NCI-H2227 treated with DMSO at 0.1 percent for 48 hours (cell line): ENCODE data around the gene HECTD4.
"Not testable (repeated sequence)": the region's sequence is repeated elsewhere in the genome, so short reads cannot be mapped to it uniquely, and the experiment has no call there.

Experiments used
- DNase-seq: peaks from one replicate; lab custom pipeline; 2025; lab: John Stamatoyannopoulos, UW

Gene HECTD4

DNA sequence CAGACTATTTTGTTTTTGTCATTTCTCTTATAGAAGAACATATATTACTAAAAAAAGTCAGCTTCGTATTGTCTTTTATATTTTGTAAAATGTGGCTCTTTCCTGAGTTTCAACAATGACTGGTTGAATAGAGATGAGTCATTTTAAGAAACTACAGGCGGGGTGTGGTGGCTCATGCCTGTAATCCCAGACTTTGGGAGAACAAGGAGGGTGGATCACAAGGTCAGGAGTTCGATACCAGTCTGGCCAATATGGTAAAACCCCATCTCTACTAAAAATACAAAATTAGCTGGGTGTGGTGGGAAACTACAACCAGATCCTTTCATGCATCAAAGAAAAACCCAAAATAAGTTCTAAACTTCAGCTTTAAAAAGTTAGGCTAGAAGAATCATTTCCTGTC lies 28.8 kb downstream of the HECTD4 start:
- no peak for DNase-seq

- DNase-seq, result no peak
Measured at GRCh38 chr12:112352921-112353320, 29.3 kb downstream of the HECTD4 start.

GRCh38 chr12:112350593-112351592 lies 31.3 kb downstream of the HECTD4 start:
- DNase-seq, result no peak

DNA sequence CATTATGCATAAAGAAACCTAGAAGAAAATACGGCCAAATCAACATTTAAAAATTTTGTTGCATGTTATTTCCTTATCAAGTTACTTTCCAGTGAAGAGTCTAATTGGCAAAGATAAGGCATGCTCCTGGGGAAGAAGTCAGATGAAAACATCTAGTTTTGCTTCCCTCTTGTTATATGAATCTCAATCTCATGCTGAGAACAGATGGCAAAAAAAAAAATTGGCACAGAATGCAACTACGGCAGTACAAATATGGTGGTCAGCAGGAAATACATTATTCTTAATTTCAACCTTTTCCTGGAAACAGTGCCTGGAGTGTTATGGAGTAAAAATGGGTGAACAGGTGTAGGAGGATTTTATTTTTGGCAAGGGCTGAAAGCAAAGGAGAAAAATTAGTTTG lies 32.8 kb downstream of the HECTD4 start:
- no peak for DNase-seq

GRCh38 chr12:112348926-112349325 lies 33.3 kb downstream of the HECTD4 start:
- not testable (repeated sequence) for DNase-seq

GRCh38 chr12:112347581-112347982 lies 34.6 kb downstream of the HECTD4 start:
- DNase-seq, result no peak

DNA sequence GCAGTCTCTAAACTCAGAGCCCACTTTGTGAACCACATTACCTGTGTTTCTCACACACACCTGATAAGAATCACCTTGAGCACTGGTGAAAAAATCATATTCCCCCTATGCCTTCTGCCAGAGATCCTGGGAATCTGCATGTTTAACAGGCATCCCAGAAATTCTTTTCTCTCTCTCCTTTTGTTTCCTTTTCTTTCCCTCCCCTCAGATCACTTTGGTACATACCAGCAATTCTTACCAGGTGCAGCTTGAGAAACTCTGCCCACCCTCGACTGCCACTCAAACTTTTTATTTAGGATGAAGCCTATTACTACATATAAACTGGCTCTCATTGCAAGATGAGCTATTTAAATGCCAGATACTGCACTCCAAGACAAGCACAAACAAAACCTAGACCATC lies 36.0 kb downstream of the HECTD4 start:
- no peak for DNase-seq

DNA sequence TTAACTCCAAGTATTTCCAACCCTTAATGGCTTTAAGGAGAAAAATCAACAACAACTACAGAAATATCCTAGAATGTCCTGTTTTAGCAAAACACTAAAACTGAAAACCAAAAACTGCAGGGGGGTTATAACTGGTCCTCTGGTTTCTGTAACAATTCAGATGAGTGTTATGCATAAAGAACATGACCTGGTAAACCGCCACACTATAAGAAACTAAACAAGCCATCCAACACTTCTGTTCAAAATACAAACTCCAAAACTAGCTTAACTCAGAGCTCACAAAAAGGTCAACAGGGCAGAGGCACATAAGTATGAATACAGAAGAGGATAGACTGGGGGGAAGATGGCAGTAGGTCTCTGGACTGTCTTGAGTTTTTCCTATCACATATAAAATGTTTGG lies 38.0 kb downstream of the HECTD4 start:
- DNase-seq, result no peak

GRCh38 chr12:112342587-112342986 lies 39.6 kb downstream of the HECTD4 start:
- DNase-seq, result no peak

DNA sequence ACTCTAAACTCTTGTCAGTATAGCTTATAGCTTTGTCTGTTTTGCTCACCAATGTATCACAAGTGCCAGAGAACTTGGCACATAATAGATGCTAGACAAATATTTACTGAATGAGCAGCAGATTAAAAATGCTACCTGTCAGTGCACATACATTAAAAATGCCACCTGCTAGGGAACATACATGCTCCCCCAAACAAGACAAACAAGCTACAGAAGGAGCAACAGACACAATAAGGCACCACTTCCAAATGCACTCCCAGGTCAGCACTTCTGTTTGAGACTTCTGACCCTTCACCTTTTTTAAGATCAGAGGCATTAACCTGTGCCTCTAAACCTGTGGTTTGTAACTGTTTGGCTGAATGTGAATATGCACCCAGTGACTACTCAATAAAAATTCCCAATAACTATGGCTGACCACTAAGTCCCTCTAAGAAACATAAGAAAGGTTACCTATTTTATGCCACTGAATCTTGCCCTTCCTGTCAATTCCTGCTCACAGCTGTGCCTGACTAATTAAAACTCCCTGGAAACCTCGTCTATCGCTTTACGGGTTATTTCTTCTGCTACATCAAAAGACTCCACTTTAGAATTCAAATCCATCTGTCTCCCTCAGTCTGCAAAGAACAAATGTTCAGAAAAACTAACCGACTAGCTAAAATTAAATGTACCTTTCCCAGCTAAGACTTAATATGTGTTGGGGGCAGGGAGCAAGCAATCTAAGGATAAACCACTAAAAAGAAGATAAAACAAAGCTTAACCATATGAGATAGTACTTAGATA lies 41.0 kb downstream of the HECTD4 start:
- DNase-seq, result no peak

GRCh38 chr12:112340230-112340629 lies 42.0 kb downstream of the HECTD4 start:
- no peak for DNase-seq

- DNase-seq, result not testable (repeated sequence)
Measured at GRCh38 chr12:112334999-112335398, 47.2 kb downstream of the HECTD4 start.

DNA sequence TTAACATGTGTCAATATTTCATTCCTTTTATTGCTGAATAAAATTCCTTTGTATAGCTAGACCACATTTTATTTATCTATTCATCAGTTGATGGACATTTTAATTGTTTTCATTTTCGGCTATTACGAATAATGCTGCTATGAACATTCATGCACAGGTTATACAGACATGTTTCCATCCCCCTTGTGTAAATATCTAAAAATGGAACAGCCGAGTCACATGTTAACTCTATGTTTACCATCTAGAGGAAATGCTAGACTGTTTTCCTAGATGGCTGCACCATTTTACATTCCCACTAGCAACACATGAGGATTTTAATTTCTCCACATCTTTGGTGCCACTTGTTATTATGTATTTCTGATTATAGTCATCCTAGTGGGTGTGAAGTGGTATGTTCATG lies 49.2 kb downstream of the HECTD4 start:
- no peak for DNase-seq

GRCh38 chr12:112331886-112332285 lies 50.3 kb downstream of the HECTD4 start:
- DNase-seq, result no peak

DNA sequence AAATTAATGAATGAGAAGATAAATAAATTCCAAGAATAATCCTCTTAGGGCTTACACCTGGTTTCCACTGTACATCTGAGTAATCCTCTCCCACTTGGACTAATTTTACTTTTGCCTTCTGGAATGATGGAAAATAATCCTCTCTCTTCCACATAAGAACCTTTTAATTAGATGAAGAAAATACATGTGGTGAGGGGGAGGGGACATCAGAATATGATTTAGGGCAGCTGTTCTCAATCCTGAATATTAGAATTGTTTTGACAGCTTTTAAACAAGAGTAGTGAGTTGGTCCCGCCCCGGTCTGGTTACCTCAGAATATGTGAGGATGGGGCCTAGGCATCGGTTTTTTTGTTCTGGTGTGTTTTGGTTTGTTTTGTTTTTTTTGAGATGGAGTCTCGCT lies 51.5 kb downstream of the HECTD4 start:
- DNase-seq, result no peak

GRCh38 chr12:112328456-112329124 lies 53.6 kb downstream of the HECTD4 start:
- no peak for DNase-seq

DNA sequence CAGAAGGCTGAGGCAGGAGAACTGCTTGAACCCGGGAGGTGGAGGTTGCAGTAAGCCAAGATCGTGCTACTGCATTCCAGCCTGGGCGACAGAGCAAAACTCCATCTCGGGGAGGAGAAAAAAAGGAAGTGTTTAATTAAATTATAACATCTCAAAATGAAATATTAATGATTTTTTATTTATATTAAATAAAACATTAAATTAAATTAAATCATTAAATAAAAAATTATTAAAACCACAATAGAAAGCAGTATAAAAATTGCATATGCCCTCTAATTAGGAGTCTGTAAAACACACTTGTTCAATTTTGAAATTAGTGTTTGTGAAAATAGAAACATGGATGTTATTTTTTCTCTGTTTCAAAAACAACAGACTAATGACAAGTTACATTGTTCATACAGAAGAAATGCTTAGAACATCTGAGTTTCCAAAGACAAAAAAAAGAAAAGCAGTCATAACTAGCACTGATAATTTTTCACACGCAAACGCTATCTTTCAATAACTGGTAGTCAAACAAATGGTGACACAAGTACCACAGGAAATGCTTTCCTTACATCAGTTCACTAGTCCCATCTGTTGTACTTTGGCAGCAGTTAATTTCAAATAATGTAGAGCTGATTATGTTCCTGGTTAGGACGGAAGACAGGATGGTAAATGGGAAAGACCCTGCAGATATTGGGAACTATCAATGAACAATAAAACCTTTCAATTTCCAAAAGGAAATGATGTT lies 54.9 kb downstream of the HECTD4 start:
- DNase-seq, result no peak

DNA sequence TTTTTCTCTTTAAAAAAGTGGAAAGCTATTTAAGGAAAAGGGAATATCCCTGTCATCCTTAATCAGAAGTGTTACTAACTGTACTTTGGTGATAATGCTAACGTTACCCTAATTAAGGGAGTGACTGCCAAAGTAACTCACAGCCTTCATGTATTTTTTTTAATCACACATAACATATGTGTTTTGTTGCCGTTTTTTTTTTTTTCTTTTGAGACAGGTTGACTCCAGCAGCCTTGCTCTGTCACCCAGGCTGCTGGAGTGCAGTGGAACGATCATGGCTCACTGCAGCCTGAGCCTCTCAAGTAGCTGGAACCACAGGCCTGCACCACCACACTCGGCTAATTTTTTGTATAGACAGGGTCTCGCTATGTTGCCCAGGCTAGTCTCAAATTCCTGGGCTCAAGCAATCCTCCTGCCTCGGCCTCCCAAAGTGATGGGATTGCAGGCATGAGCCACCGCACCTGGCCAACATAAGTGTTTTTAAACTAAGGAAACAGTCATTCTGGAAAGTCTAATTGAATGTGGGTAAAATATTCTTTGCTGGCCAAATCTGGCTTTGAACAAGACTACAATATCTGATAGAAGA lies 56.5 kb downstream of the HECTD4 start:
- DNase-seq, result no peak

GRCh38 chr12:112325157-112325556 lies 57.1 kb downstream of the HECTD4 start:
- no peak for DNase-seq

DNA sequence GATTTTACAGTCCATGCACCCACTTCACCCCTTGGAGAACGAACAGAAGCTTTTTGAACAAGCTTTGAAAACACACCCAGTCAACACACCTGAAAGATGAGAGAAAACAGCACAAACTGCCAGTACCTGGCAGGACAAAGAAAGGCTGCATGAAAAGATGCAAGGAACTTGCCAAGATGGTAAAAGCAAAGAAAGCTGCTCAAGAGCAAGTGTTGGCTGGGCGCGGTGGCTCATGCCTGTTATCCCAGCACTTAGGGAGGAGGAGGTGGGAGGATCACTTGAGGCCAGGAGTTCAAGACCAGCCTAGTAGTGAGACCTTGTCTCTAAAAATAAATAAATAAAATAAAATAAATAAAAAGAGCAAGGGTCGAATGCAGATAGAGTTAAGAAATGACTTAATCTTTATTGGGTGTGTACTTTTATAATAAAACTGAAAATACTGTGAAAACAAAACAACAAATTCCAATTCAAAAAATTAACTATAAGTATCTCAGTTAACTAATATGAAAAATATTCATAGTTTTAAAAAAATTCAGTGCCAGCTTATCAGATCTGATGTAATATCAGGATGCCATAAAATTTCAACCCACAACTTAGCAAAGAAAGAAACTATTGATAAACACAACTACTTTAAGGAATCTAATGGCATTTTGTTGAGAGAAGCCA lies 59.2 kb downstream of the HECTD4 start:
- no peak for DNase-seq

- DNase-seq, result no peak
Measured at GRCh38 chr12:112322441-112322840, 59.8 kb downstream of the HECTD4 start.
